ENCODE measurements around the gene KRT2.

DNA sequence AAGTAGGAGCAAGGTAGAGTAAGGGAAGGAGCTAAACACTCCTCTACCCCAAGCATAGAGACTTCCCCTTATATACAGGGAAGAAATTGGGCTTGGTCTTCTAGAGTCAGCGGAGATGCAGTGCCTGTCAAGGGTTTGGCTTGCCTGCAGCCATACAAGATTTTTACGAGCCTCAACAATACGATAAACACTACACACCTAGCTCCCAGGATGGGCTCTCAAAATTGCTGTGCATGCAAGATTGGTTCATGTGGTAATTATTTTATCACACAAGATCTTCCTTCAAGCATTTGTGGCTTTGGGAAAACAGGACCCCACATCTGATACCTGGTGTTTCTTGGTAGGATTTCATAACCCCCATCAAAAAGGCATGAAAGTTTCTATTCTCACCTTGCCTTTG, 28.4 kb upstream of the KRT2 start, which contains the start of gene KRT1:
- TF ChIP-seq CTCF (IDR thresholded peaks at IDR 0.05 in 2 of 3, conservative IDR thresholded peaks at IDR 0.05 in 1 of 3; ENCODE audit: control insufficient read depth in 2 of 3, extremely low read depth in 1 of 3, insufficient read depth in 1 of 3, low read depth in 3 of 3, low read length in 3 of 3) (no peak), MYC (IDR thresholded peaks at IDR 0.05; ENCODE audit: insufficient read depth, insufficient read length, insufficient replicate concordance, low read length, severe bottlenecking) (no peak), DPF2 (IDR thresholded peaks at IDR 0.05) (no peak), POLR2A (IDR thresholded peaks at IDR 0.05; ENCODE audit: low read depth, low read length) (no peak)

Measured in GM12878 (cell line).